Uterus (tissue), 2 donors: ENCODE results near the gene GMPR2.

Experiments used
- POLR2A ChIP-seq, 2 donors: fragments of 450-650 bp; IDR thresholded peaks; one replicate each; pipeline ENCODE4 v1.6.1; 2016; ENCODE audit warnings: antibody characterized with exemption in 2 of 2, mild to moderate bottlenecking in 1 of 2, moderate library complexity in 1 of 2
- TF ChIP-seq, protein P1 (sequence below), 4 experiments: fragments of 200-600 bp in 2 of 4; fragments of 450-650 bp in 2 of 4; sonication (generic) in 2 of 4; IDR thresholded peaks; one replicate each; pipeline ENCODE4 v1.5.1; 2016 to 2019; ENCODE audit warnings: antibody characterized with exemption in 4 of 4, mild to moderate bottlenecking in 2 of 4, moderate library complexity in 1 of 4

DNA sequence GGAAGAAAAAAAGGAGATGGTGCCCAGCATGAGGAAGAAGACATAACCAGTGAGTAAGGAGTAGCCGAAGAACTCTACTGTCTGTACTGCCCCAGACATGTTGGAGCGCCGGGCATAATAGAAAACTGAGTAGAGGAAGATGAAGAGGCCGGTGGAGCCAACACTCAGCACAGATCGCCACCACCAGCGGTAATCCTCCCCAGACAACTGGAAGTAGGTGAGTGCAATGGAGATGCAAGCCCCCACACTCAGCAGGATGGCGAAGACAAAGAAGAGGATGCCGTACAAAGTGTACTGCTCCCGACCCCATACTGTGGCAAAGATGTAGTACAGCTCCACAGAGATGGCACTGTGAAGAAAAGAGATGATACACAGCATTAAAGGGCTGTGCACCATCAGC, 43.3 kb upstream of the GMPR2 start:
- TF ChIP-seq, protein P1, sequence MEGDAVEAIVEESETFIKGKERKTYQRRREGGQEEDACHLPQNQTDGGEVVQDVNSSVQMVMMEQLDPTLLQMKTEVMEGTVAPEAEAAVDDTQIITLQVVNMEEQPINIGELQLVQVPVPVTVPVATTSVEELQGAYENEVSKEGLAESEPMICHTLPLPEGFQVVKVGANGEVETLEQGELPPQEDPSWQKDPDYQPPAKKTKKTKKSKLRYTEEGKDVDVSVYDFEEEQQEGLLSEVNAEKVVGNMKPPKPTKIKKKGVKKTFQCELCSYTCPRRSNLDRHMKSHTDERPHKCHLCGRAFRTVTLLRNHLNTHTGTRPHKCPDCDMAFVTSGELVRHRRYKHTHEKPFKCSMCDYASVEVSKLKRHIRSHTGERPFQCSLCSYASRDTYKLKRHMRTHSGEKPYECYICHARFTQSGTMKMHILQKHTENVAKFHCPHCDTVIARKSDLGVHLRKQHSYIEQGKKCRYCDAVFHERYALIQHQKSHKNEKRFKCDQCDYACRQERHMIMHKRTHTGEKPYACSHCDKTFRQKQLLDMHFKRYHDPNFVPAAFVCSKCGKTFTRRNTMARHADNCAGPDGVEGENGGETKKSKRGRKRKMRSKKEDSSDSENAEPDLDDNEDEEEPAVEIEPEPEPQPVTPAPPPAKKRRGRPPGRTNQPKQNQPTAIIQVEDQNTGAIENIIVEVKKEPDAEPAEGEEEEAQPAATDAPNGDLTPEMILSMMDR (IDR thresholded peaks at IDR 0.05): no peak
- no peak for TF ChIP-seq POLR2A (IDR thresholded peaks at IDR 0.05)
